ENCODE measurements around the gene CHST5. TPM values are rescaled to one million over a fixed set of nuclear protein-coding genes. Genes with fewer than 3 reads are reported as not detected.

CHST5 gene
- 0.07 TPM in 1 of 2 replicates, not detected in the other for total RNA-seq

DNA sequence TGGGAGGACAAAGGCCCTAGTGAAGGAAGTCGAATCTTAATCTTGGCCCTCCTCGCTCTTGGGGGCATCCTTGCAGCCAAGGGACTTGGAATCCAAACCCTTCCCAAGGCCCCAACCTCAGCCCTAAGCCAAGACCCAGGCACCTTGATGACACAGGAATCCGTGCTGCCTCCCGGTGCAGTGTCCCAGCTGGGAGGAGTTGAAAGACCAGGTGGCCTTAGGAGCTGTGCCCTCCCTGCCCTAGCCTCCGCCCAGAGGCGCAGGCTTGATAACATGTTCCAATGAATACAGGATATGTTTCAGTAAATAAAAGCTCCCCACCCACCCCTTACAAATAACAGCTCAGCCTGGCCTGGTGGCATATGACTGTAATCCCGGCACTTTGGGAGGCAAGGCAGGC lies at the start of gene CHST5:
CHST5 (minus strand) TSS at position 208 of the 400 bp plus-strand sequence. CDS start 5,724 bp downstream, outside the sequence.
- TF ChIP-seq, protein P1, sequence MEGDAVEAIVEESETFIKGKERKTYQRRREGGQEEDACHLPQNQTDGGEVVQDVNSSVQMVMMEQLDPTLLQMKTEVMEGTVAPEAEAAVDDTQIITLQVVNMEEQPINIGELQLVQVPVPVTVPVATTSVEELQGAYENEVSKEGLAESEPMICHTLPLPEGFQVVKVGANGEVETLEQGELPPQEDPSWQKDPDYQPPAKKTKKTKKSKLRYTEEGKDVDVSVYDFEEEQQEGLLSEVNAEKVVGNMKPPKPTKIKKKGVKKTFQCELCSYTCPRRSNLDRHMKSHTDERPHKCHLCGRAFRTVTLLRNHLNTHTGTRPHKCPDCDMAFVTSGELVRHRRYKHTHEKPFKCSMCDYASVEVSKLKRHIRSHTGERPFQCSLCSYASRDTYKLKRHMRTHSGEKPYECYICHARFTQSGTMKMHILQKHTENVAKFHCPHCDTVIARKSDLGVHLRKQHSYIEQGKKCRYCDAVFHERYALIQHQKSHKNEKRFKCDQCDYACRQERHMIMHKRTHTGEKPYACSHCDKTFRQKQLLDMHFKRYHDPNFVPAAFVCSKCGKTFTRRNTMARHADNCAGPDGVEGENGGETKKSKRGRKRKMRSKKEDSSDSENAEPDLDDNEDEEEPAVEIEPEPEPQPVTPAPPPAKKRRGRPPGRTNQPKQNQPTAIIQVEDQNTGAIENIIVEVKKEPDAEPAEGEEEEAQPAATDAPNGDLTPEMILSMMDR (IDR thresholded peaks at IDR 0.05; ENCODE audit: insufficient read depth, low read length, poor library complexity, severe bottlenecking): no peak
- Histone ChIP-seq H3K36me3 (ENCODE audit: control insufficient read depth, insufficient read depth, low read length) (no peaks in the 10 kb centered on the region), H3K4me3 (ENCODE audit: low read depth, low read length) (no peak within 1 kb of the TSS), H3K27me3 (ENCODE audit: control insufficient read depth, insufficient read depth, low read length) (no peaks in the 10 kb centered on the region)
- no peak for DNase-seq (ENCODE audit: low read depth)

DNA sequence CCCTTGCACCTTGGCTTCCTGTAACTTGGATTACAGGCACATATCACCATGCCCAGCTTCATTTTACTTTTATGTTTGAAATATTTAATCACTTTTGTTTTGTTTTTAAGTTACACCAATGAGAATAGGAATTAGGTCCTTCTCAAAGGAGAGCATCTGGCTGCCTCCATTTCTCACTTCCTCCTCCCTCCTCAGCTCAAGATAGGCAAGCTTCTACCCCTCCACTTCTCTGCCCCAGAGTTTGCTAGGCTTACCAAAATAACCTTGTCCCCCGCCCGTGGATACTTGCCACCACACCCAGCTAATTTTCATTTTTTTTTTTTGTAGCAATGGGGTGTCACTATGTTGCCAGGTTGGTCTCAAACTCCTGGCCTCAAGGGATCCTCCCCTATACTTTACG lies 48.2 kb upstream of the CHST5 start:
- no peak for DNase-seq (ENCODE audit: low read depth)
- no peaks in the 10 kb centered on the region for H3K27me3 ChIP-seq (ENCODE audit: control insufficient read depth, insufficient read depth, low read length)
- H3K4me3 ChIP-seq (ENCODE audit: low read depth, low read length): no peak overlapping the region
- TF ChIP-seq, protein P1 (IDR thresholded peaks at IDR 0.05; ENCODE audit: insufficient read depth, low read length, poor library complexity, severe bottlenecking): no peak
- no peaks in the 10 kb centered on the region for H3K36me3 ChIP-seq (ENCODE audit: control insufficient read depth, insufficient read depth, low read length)

DNA sequence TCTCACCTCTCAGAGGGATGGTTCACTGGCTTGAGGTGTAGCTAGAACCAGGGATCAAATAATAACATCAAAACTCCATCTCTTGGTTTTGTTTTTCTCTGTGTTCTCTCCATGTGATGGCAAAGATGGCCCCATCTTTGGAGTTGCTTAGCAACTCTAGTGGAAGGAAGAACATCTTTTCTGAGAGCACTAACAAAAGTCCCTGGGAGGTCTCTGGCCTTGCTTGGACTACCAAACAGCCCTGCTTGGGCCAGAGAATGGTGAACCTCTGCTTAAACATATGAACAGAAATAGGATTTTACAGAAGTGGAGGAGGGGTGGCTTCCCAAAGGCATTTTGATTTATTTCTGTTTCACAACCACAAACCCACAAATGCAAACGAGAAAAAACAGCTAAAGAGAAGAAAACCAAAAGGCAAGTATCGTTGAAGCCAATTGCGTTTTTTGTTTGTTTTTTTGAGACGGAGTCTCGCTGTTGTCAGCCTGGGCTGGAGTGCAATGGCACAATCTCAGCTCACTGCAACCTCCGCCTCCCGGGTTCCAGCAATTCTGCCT lies 43.5 kb upstream of the CHST5 start:
- Histone ChIP-seq H3K36me3 (ENCODE audit: control insufficient read depth, insufficient read depth, low read length) (peaks cover 1% of the 10 kb centered on the region), H3K4me3 (ENCODE audit: low read depth, low read length) (no peak overlapping the region), H3K27me3 (ENCODE audit: control insufficient read depth, insufficient read depth, low read length) (no peaks in the 10 kb centered on the region)
- no peak for DNase-seq (ENCODE audit: low read depth)
- TF ChIP-seq, protein P1 (IDR thresholded peaks at IDR 0.05; ENCODE audit: insufficient read depth, low read length, poor library complexity, severe bottlenecking): no peak

DNA sequence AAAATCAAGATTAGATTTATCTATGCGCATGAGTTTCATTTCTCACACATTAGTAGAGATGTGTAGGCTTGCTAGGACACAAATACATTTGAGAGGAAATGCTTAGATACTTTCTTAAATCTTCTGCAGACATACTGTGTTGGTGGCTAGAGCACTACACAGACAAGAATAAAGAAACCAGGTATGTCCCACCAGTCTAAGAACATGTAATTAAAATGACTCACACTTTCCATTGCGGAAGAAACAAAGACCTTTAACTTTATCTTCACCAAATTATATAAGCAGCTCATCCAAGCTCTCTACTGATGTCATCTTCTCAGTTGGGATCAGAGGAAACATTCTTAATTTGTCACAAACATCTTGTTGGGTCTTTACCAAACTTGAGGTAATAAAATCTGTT lies 42.8 kb upstream of the CHST5 start:
- no peaks in the 10 kb centered on the region for H3K27me3 ChIP-seq (ENCODE audit: control insufficient read depth, insufficient read depth, low read length)
- DNase-seq (ENCODE audit: low read depth): no peak

DNA sequence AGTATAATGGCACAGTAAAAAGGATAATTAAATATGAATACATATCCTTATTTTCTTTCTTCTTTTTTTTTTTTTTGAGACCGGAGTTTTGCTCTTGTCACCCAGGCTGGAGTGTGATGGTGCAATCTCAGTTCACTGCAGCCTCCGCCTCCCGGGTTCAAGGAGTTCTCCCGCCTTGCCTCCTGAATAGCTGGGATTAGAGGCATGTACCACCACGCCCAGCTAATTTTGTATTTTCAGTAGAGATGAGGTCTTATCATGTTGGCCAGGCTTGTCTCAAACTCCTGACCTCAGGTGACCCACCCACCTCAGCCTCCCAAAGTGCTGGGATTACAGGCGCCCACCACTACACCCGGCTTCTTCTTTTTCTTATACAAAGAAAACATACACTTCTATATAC lies 42.3 kb upstream of the CHST5 start:
- TF ChIP-seq, protein P1 (IDR thresholded peaks at IDR 0.05; ENCODE audit: insufficient read depth, low read length, poor library complexity, severe bottlenecking): no peak
- Histone ChIP-seq H3K36me3 (ENCODE audit: control insufficient read depth, insufficient read depth, low read length) (peaks cover 1% of the 10 kb centered on the region), H3K27me3 (ENCODE audit: control insufficient read depth, insufficient read depth, low read length) (no peaks in the 10 kb centered on the region), H3K4me3 (ENCODE audit: low read depth, low read length) (no peak overlapping the region)
- no peak for DNase-seq (ENCODE audit: low read depth)

More for the DNA sequence above, 42.8 kb upstream of the CHST5 start:
- H3K36me3 ChIP-seq (ENCODE audit: control insufficient read depth, insufficient read depth, low read length): peaks cover 1% of the 10 kb centered on the region
- TF ChIP-seq, protein P1 (IDR thresholded peaks at IDR 0.05; ENCODE audit: insufficient read depth, low read length, poor library complexity, severe bottlenecking): no peak
- no peak overlapping the region for H3K4me3 ChIP-seq (ENCODE audit: low read depth, low read length)

DNA sequence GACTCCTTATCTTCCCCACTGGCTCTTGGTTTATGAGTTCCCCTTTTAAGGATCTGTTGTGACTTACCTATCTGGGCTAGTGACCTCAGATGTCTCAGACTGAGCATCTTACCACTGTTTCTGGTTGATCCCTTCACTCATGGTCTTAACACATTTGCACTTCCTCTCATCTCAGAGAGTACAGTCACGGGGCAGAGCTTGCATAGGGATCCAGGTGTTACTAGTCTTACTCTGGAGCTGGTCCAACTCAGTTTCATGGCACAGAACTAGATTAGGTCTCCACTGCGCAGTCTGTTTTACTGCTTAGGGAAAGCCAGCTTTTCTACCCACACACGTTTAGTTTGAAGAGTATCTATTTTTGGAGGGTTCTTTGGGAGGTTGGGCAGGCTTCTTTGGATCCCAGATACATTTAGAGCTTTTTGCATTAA lies 40.5 kb upstream of the CHST5 start:
- Histone ChIP-seq H3K4me3 (ENCODE audit: low read depth, low read length) (no peak overlapping the region), H3K36me3 (ENCODE audit: control insufficient read depth, insufficient read depth, low read length) (peaks cover 1% of the 10 kb centered on the region), H3K27me3 (ENCODE audit: control insufficient read depth, insufficient read depth, low read length) (no peaks in the 10 kb centered on the region)
- TF ChIP-seq, protein P1 (IDR thresholded peaks at IDR 0.05; ENCODE audit: insufficient read depth, low read length, poor library complexity, severe bottlenecking): no peak
- DNase-seq (ENCODE audit: low read depth): no peak

Data from kidney epithelial cell (primary cell).